ENCODE results near the gene TGM1.
"Not testable (repeated sequence)": the region's sequence is repeated elsewhere in the genome, so short reads cannot be mapped to it uniquely, and the experiment has no call there.

The TGM1 gene

GRCh38 chr14:24206260-24207103 lies 56.5 kb downstream of the TGM1 start:
- DNase-seq (ENCODE audit: low spot score): no peak

GRCh38 chr14:24204163-24205146 lies 58.5 kb downstream of the TGM1 start:
- no peak for DNase-seq (ENCODE audit: low spot score)

- not testable (repeated sequence) for DNase-seq (ENCODE audit: low spot score)
Observed at GRCh38 chr14:24203249-24203886, 59.6 kb downstream of the TGM1 start.

- not testable (repeated sequence) for DNase-seq (ENCODE audit: low spot score)
Observed at GRCh38 chr14:24202538-24202937, 60.4 kb downstream of the TGM1 start.
